ENCODE results near the gene MXD3.
A peak's percentile ranks its signal among the peaks of the same experiment; 100 is the strongest.
"Not testable (repeated sequence)": the region's sequence is repeated elsewhere in the genome, so short reads cannot be mapped to it uniquely, and the experiment has no call there.

MXD3 gene

GRCh38 chr5:177311723-177312648, at the start of gene MXD3:
Gene MXD3, minus strand, starts transcription at chr5:177311898. Its CDS starts 68 bp downstream, at chr5:177311830.
- DNase-seq (peak; percentile 98), ATAC-seq (peak; percentile 86)

- ATAC-seq, DNase-seq: not testable (repeated sequence)
Measured at GRCh38 chr5:177360740-177361139, 49.0 kb upstream of the MXD3 start.

- ATAC-seq (no peak), DNase-seq (no peak)
Measured at GRCh38 chr5:177359860-177360259, 48.2 kb upstream of the MXD3 start.

GRCh38 chr5:177359451-177359851, 47.8 kb upstream of the MXD3 start:
- no peak for ATAC-seq
- no peak for DNase-seq

- ATAC-seq, result no peak
- DNase-seq, result no peak
Measured at GRCh38 chr5:177358370-177358819, 46.7 kb upstream of the MXD3 start.

- ATAC-seq, result peak; percentile 89
- peak; percentile 63 for DNase-seq
Measured at GRCh38 chr5:177357459-177358351, 46.0 kb upstream of the MXD3 start, which contains the start of gene RGS14. Gene RGS14, plus strand, starts transcription at chr5:177357924. Its CDS starts 101 bp downstream, at chr5:177358025.

- no peak for DNase-seq
- ATAC-seq, result no peak
Measured at GRCh38 chr5:177357146-177357458, 45.4 kb upstream of the MXD3 start.

- ATAC-seq, result no peak
- no peak for DNase-seq
Measured at GRCh38 chr5:177356746-177357145, 45.0 kb upstream of the MXD3 start.

GRCh38 chr5:177355868-177356168, 44.1 kb upstream of the MXD3 start:
- DNase-seq (no peak), ATAC-seq (no peak)

- DNase-seq (no peak), ATAC-seq (no peak)
Measured at GRCh38 chr5:177355162-177355867, 43.6 kb upstream of the MXD3 start.

- DNase-seq (no peak), ATAC-seq (no peak)
Measured at GRCh38 chr5:177354711-177355110, 43.0 kb upstream of the MXD3 start.

- DNase-seq, result no peak
- ATAC-seq, result no peak
Measured at GRCh38 chr5:177354256-177354655, 42.6 kb upstream of the MXD3 start.

- no peak for DNase-seq
- no peak for ATAC-seq
Measured at GRCh38 chr5:177353093-177353492, 41.4 kb upstream of the MXD3 start.

- peak; percentile 98 for ATAC-seq
Measured at GRCh38 chr5:177351392-177352329, 40.0 kb upstream of the MXD3 start, which contains the start of gene LMAN2. Gene LMAN2, minus strand, starts transcription at chr5:177351668. Its CDS starts 21 bp downstream, at chr5:177351647.

GRCh38 chr5:177350776-177351391, 39.2 kb upstream of the MXD3 start:
- DNase-seq (no peak), ATAC-seq (peak; percentile 8)

More at GRCh38 chr5:177351392-177352329, 40.0 kb upstream of the MXD3 start, which contains the start of gene LMAN2:
- DNase-seq, result peak; percentile 90

GRCh38 chr5:177349762-177350161, 38.1 kb upstream of the MXD3 start:
- DNase-seq, result no peak

GRCh38 chr5:177349362-177349647, 37.6 kb upstream of the MXD3 start:
- no peak for ATAC-seq
- DNase-seq, result no peak

More at GRCh38 chr5:177349762-177350161, 38.1 kb upstream of the MXD3 start:
- no peak for ATAC-seq

- DNase-seq, result no peak
- ATAC-seq, result no peak
Measured at GRCh38 chr5:177347699-177348098, 36.0 kb upstream of the MXD3 start.

- DNase-seq, result no peak
- ATAC-seq, result no peak
Measured at GRCh38 chr5:177346820-177347219, 35.1 kb upstream of the MXD3 start.

- ATAC-seq (no peak), DNase-seq (no peak)
Measured at GRCh38 chr5:177344891-177345290, 33.2 kb upstream of the MXD3 start.

GRCh38 chr5:177343777-177344176, 32.1 kb upstream of the MXD3 start:
- ATAC-seq, result no peak
- no peak for DNase-seq

All from stimulated activated naive CD8-positive, alpha-beta T cell treated with anti-CD3 and anti-CD28 coated beads, Interleukin-15, Interleukin-2, amounts not matched to agents 100 U/mL and 50 U/mL, for 24 hours (primary cell).